Skeletal muscle satellite cell (primary cell): ENCODE data around the gene PTPN11.
"Not testable (repeated sequence)": the region's sequence is repeated elsewhere in the genome, so short reads cannot be mapped to it uniquely, and the experiment has no call there.

Source experiments
- H3K27me3 ChIP-seq: 2 replicates; pipeline ENCODE4 v1.7.0; 2013; ENCODE audit warnings: low read length; ENCODE audit not compliant: control insufficient read depth, insufficient read depth
- H3K36me3 ChIP-seq: 2 replicates; pipeline ENCODE4 v1.7.0; 2013; ENCODE audit warnings: mild to moderate bottlenecking, control low read depth, low read length; ENCODE audit not compliant: insufficient read depth
- H3K4me1 ChIP-seq: 2 replicates; pipeline ENCODE4 v1.7.0; 2013; ENCODE audit warnings: low read length; ENCODE audit not compliant: control insufficient read depth, insufficient read depth
- H3K4me2 ChIP-seq: 2 replicates; pipeline ENCODE4 v1.7.0; 2013; ENCODE audit warnings: mild to moderate bottlenecking, low read length
- H3K4me3 ChIP-seq: 2 replicates; pipeline ENCODE4 v1.7.0; 2013; ENCODE audit warnings: low read length
- H3K9ac ChIP-seq: 2 replicates; pipeline ENCODE4 v1.7.0; 2013; ENCODE audit warnings: mild to moderate bottlenecking, low read depth, low read length, moderate library complexity
- H3K9me3 ChIP-seq: replicated peaks from 2 replicates; pipeline ENCODE4 v1.7.0; 2013; ENCODE audit warnings: mild to moderate bottlenecking, control low read depth, low read length

PTPN11 gene

GRCh38 chr12:112413855-112414625, 4.7 kb upstream of the PTPN11 start:
- Histone ChIP-seq H3K4me3 (no peak overlapping the region), H3K4me2 (no peak overlapping the region), H3K9me3 (no peaks in the 10 kb centered on the region), H3K4me1 (no peaks in the 10 kb centered on the region), H3K27me3 (no peaks in the 10 kb centered on the region), H3K9ac (no peak overlapping the region), H3K36me3 (no peaks in the 10 kb centered on the region)

DNA sequence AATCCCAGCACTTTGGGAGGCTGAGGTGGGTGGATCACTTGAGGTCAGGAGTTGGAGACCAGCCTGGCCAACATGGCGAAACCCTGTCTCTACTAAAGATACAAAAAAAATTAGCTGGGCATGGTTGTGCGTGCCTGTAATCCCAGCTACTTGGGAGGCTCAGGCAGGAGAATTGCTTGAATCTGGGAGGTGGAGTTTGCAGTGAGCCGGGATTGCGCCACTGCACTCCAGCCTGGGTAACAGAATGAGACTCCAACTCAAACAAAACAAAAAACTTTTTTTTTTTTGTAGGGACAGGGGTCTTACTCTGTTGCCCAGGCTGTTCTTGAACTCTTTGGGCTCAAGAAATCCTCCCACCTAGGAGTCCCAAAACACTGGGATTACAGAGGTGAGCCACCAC, 3.3 kb upstream of the PTPN11 start:
- H3K4me2 ChIP-seq, H3K36me3 ChIP-seq, H3K27me3 ChIP-seq, H3K4me1 ChIP-seq, H3K9me3 ChIP-seq, H3K4me3 ChIP-seq, H3K9ac ChIP-seq: not testable (repeated sequence)

- Histone ChIP-seq H3K9me3 (no peaks in the 10 kb centered on the region), H3K4me2 (peak overlapping the region; percentile 89), H3K4me3 (peak overlapping the region; percentile 96), H3K9ac (peak overlapping the region; percentile 98), H3K27me3 (no peaks in the 10 kb centered on the region), H3K36me3 (no peaks in the 10 kb centered on the region), H3K4me1 (peaks cover 18% of the 10 kb centered on the region)
These were observed 507 bp upstream of the PTPN11 start for GRCh38 chr12:112418273-112418607.

DNA sequence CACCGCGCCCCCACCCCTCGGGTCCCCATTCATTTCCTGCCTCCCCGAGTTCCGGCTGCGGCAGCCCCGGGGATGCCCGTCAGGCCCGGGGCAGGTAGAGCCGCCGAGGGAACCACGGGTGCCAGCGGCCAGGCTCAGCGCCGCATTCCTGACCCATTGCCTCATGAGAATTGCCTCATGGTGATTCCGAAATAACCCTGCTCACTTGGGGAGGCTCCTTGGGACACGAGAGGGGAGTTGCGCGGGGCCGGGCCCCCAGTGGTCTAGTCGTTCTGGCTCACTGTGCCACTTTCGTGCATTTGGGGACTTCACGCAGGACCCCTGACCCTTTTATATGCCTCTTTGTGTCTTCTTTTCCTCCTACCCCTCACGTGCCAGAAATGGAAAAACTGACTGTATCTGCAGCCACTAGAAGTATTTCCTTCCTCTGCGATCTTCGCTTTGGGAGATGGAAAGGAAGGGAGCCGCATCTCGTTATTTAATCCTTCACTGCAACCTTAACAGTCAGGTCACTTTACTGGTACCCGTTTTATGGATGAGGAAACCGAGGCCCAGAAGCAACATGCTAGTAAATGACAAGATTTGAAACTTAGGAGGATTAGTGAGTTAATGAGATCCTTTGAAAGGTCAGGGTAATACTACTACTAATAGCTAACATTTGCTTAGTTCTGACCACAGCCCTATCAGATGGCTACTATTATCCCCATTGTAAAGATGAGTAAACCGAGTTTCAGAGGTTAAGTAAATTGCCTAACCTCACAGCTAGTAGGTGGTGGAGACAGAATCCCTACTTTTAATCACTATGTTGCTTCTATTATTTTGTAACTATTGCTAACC, 768 bp downstream of the PTPN11 start:
- peak overlapping the region; percentile 98 for H3K9ac ChIP-seq
- no peaks in the 10 kb centered on the region for H3K27me3 ChIP-seq
- peak overlapping the region; percentile 96 for H3K4me3 ChIP-seq
- no peaks in the 10 kb centered on the region for H3K36me3 ChIP-seq
- H3K4me1 ChIP-seq: peaks cover 18% of the 10 kb centered on the region
- H3K9me3 ChIP-seq: no peaks in the 10 kb centered on the region
- peak overlapping the region; percentile 90 for H3K4me2 ChIP-seq

- Histone ChIP-seq H3K9me3 (no peaks in the 10 kb centered on the region), H3K4me3 (no peak overlapping the region), H3K9ac (no peak overlapping the region), H3K36me3 (no peaks in the 10 kb centered on the region), H3K4me2 (peak overlapping the region; percentile 50), H3K4me1 (peaks cover 18% of the 10 kb centered on the region), H3K27me3 (no peaks in the 10 kb centered on the region)
These were observed 2.0 kb downstream of the PTPN11 start for GRCh38 chr12:112420740-112421139.

DNA sequence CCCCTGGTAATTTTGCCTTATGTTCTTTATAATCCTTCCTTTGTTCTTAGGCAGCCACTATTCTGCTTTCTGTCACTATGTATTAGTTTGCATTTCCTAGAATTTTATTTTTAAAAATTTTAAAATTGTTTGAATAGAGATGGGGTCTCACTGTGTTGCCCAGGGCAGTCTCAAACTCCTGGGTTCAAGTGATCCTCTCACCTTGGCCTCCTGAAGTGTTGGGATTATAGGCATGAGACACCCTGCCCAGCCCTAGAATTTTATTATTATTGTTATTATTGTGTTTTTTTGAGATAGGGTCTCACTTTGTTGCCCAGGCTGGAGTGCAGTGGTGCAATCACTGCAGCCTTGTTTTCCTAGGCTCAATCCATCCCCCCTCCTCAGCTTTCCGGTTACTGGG, 2.6 kb downstream of the PTPN11 start:
- Histone ChIP-seq H3K4me3 (no peak overlapping the region), H3K27me3 (no peaks in the 10 kb centered on the region), H3K4me1 (peaks cover 18% of the 10 kb centered on the region), H3K9ac (no peak overlapping the region), H3K4me2 (no peak overlapping the region), H3K36me3 (no peaks in the 10 kb centered on the region), H3K9me3 (no peaks in the 10 kb centered on the region)

DNA sequence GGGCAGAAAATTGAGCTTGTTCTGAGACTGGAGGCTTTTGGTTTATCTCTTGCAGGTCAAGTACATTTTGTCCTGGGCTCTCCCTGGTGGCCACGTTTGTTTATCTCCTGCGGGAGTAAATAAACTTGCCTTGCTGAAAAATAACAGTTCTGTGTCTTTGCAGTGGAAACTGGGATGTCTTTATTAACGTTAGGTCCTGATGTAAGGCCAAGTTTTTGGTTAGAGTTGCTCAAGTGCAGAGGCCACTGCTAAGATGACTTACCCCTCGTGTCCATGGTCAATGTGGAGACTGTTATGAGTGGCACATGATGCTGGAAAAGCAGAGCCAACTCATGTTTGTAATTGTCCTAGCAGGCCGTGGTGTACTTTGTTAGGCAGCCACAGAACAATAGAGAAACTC, 3.8 kb downstream of the PTPN11 start:
- H3K27me3 ChIP-seq: no peaks in the 10 kb centered on the region
- no peaks in the 10 kb centered on the region for H3K9me3 ChIP-seq
- peaks cover 18% of the 10 kb centered on the region for H3K4me1 ChIP-seq
- H3K9ac ChIP-seq: no peak overlapping the region
- peak overlapping the region; percentile 41 for H3K4me2 ChIP-seq
- H3K36me3 ChIP-seq: no peaks in the 10 kb centered on the region
- no peak overlapping the region for H3K4me3 ChIP-seq

DNA sequence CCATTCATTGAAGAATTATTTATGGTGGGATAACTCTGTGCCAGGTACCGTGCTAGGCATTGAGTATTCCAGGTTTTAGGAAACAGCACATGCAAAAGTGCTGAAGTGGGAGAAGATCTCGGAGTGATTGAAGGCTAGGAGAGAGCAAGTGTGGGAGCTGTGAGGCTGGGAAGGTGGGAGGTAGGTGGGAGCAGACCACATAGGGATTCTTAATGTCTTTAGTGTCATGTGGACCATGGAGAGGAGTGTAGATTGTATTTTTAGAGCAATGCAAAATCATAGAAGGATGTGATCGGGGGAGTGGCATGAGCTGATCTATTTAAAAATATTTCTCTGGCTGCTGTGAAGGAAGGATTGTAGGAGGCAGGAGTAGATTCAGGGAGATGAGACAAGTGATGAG, 5.4 kb downstream of the PTPN11 start:
- Histone ChIP-seq H3K36me3 (no peaks in the 10 kb centered on the region), H3K9me3 (no peaks in the 10 kb centered on the region), H3K27me3 (no peaks in the 10 kb centered on the region), H3K4me2 (no peak overlapping the region), H3K9ac (no peak overlapping the region), H3K4me3 (no peak overlapping the region), H3K4me1 (peaks cover 18% of the 10 kb centered on the region)

- H3K36me3 ChIP-seq: no peaks in the 10 kb centered on the region
- H3K4me3 ChIP-seq: no peak overlapping the region
- H3K9ac ChIP-seq: no peak overlapping the region
- H3K4me1 ChIP-seq: peaks cover 11% of the 10 kb centered on the region
- no peaks in the 10 kb centered on the region for H3K27me3 ChIP-seq
- no peaks in the 10 kb centered on the region for H3K9me3 ChIP-seq
- no peak overlapping the region for H3K4me2 ChIP-seq
These were observed 7.0 kb downstream of the PTPN11 start for GRCh38 chr12:112425582-112426382.

GRCh38 chr12:112427760-112428159, 9.0 kb downstream of the PTPN11 start:
- no peak overlapping the region for H3K4me2 ChIP-seq
- H3K4me1 ChIP-seq: peaks cover 1% of the 10 kb centered on the region
- no peaks in the 10 kb centered on the region for H3K9me3 ChIP-seq
- peaks cover 3% of the 10 kb centered on the region for H3K36me3 ChIP-seq
- no peak overlapping the region for H3K9ac ChIP-seq
- H3K4me3 ChIP-seq: no peak overlapping the region
- no peaks in the 10 kb centered on the region for H3K27me3 ChIP-seq

DNA sequence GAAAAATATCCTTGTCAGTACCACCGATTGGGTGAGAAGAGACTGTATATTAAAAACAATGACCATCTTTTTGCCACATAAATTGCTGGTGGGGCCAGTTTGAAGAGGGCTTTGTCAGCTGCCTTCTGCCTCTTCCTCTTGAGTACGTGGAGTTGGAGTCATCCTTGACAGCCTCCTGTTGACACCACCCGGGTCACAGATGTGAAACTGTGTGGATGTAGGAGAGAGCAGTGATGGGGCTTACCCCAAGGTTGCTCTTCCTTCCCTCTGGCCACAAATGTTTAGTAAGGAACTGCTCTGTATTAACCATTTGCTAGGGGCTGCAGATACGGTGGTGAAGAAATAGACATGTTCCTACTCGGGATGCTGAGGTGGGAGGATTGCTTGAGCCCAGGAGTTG, 12.2 kb downstream of the PTPN11 start:
- Histone ChIP-seq H3K27me3 (no peaks in the 10 kb centered on the region), H3K9ac (no peak overlapping the region), H3K4me1 (no peaks in the 10 kb centered on the region), H3K4me2 (no peak overlapping the region), H3K4me3 (no peak overlapping the region), H3K9me3 (no peaks in the 10 kb centered on the region), H3K36me3 (peaks cover 6% of the 10 kb centered on the region)
